ENCODE measurements around the gene MRM2.

DNA sequence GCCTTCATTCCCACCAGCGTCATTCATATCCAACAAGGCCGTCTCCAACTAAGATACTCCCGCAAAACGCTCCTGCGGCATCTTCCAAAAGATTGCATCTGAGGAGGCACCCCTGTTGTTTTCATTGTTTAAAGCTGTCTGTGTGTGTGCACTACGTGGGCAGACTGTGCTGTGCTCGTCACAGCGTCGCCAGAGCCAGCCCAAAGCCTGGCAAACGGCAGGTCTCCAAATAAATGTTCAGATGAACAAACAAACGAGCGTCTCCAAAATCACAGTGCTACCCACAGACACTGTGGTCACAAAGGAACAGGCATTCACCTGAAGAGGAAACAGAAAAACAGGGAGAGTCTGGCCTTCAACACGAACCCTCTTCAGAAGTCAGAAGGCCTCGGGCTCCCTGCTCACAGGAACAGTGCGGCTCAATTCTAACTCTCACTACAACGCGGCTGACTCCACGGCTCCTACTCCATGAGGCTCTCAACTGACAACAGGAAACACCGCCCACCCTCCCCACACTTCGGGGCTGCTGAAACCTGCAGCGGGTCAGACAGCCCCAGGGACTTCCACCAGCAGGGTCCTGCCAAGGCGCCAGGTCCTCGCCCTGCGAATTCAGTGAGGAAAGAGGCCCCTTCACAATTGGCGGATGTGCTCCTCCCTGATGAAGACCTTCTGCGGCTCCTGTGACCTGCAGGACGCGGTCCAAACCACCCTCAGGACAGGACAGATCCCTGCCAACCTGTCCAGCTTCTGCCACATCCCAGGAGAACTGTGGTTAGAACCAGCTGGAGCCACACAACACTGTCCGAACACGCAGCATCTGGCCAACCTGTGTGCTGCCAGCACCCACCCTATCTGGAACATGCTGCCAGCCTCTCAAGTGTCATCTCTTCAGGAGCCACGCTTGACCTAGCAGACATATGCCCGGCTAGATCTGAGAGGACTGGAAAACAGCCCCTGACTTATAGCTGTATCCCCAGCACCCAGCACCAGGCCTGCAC, 45.3 kb downstream of the MRM2 start:
- TF ChIP-seq, protein P1, sequence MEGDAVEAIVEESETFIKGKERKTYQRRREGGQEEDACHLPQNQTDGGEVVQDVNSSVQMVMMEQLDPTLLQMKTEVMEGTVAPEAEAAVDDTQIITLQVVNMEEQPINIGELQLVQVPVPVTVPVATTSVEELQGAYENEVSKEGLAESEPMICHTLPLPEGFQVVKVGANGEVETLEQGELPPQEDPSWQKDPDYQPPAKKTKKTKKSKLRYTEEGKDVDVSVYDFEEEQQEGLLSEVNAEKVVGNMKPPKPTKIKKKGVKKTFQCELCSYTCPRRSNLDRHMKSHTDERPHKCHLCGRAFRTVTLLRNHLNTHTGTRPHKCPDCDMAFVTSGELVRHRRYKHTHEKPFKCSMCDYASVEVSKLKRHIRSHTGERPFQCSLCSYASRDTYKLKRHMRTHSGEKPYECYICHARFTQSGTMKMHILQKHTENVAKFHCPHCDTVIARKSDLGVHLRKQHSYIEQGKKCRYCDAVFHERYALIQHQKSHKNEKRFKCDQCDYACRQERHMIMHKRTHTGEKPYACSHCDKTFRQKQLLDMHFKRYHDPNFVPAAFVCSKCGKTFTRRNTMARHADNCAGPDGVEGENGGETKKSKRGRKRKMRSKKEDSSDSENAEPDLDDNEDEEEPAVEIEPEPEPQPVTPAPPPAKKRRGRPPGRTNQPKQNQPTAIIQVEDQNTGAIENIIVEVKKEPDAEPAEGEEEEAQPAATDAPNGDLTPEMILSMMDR (conservative IDR thresholded peaks at IDR 0.05 in 1 of 2, IDR thresholded peaks at IDR 0.05 in 1 of 2; ENCODE audit: extremely low read depth in 1 of 2, insufficient read depth in 1 of 2, low read depth in 1 of 2, low read length in 2 of 2) = no peak
- no peak for TF ChIP-seq EZH2 (IDR thresholded peaks at IDR 0.05; ENCODE audit: borderline replicate concordance, low read length)

Measured in mammary epithelial cell (primary cell).